Cardiac muscle cell (in vitro differentiated cells and primary cell): Measurements from ENCODE around the gene SNX30. TPM values are rescaled to one million over a fixed set of nuclear protein-coding genes. Genes with fewer than 3 reads are reported as not detected.

Experiments
- DNase-seq, 2 donors: peaks; one replicate each; pipeline versions ENCODE4 v3.0.0 to v3.0.0-alpha.2; 2010 to 2017; ENCODE audit warnings: low read depth in 1 of 2, low spot score in 1 of 2
- H3K27ac ChIP-seq: fragments of 200-600 bp; sonication (generic); 2 replicates; pipeline ENCODE4 v1.5.1; 2016
- H3K27me3 ChIP-seq: fragments of 200-600 bp; sonication (generic); 2 replicates; pipeline ENCODE4 v1.6.0; 2016; ENCODE audit warnings: control low read depth
- H3K36me3 ChIP-seq: fragments of 200-600 bp; sonication (generic); 2 replicates; pipeline ENCODE4 v1.5.1; 2016; ENCODE audit warnings: control low read depth
- H3K4me1 ChIP-seq: fragments of 200-600 bp; sonication (generic); 2 replicates; pipeline ENCODE4 v1.8.1; 2017; ENCODE audit warnings: low read depth, mild to moderate bottlenecking, mixed run types
- H3K4me3 ChIP-seq: fragments of 200-600 bp; sonication (generic); 2 replicates; pipeline ENCODE4 v1.5.1; 2016; ENCODE audit warnings: mild to moderate bottlenecking
- H3K9me3 ChIP-seq: fragments of 200-600 bp; sonication (generic); 2 replicates; pipeline ENCODE4 v1.5.1; 2017; ENCODE audit warnings: low read depth, mild to moderate bottlenecking, control low read depth
- polyA plus RNA-seq: library from polyadenylated mRNA; unstranded; fragments of >200 nt; fragmentation: Nextera tagmentation; extraction: Ambion mirVana; gene quantifications from 2 replicates; pipeline ENCODE4 v1.2.1, GENCODE V29; 2016
- total RNA-seq: library from RNA; depleted of rRNA; stranded (reverse); fragments of >200 nt; gene quantifications from 2 replicates; pipeline ENCODE4 v1.2.3, GENCODE V29; 2016
- TF ChIP-seq, protein P1 (sequence below): IDR thresholded peaks from 2 replicates; pipeline ENCODE4 v1.5.1; 2012; ENCODE audit warnings: low read depth, mild to moderate bottlenecking, low read length

The SNX30 gene
- total and polyA plus RNA-seq, 2 experiments from 2014 or later: 3.4 to 8.3 TPM

GRCh38 chr9:112886351-112886750 is 135.8 kb downstream of the SNX30 start:
- no peaks in the 10 kb centered on the region for H3K4me1 ChIP-seq
- H3K36me3 ChIP-seq: no peaks in the 10 kb centered on the region
- H3K27ac ChIP-seq: no peak overlapping the region
- no peaks in the 10 kb centered on the region for H3K9me3 ChIP-seq
- H3K27me3 ChIP-seq: peaks cover 19% of the 10 kb centered on the region
- no peak for DNase-seq
- TF ChIP-seq, protein P1, sequence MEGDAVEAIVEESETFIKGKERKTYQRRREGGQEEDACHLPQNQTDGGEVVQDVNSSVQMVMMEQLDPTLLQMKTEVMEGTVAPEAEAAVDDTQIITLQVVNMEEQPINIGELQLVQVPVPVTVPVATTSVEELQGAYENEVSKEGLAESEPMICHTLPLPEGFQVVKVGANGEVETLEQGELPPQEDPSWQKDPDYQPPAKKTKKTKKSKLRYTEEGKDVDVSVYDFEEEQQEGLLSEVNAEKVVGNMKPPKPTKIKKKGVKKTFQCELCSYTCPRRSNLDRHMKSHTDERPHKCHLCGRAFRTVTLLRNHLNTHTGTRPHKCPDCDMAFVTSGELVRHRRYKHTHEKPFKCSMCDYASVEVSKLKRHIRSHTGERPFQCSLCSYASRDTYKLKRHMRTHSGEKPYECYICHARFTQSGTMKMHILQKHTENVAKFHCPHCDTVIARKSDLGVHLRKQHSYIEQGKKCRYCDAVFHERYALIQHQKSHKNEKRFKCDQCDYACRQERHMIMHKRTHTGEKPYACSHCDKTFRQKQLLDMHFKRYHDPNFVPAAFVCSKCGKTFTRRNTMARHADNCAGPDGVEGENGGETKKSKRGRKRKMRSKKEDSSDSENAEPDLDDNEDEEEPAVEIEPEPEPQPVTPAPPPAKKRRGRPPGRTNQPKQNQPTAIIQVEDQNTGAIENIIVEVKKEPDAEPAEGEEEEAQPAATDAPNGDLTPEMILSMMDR: no peak
- no peak overlapping the region for H3K4me3 ChIP-seq

DNA sequence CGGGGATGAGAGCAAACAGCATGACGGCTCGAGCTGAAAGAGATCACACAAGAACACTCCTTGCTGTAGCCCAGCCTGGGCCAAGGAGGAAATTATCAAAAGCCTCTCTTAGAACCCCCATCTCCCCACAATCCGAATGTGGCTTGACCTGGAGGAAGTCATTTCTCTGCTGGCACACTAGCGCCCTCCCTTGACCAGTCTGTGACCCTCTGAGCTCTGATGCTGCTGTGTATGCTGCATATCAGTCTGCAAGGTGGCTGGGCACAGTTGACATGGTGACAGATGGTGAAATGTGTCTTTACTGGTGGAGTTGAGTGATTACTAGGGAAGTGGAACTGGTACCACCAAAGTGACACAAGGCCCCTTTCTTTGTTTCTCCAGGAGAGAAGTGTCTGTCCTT is 136.8 kb downstream of the SNX30 start:
- no peaks in the 10 kb centered on the region for H3K4me1 ChIP-seq
- no peaks in the 10 kb centered on the region for H3K9me3 ChIP-seq
- no peak overlapping the region for H3K4me3 ChIP-seq
- peaks cover 22% of the 10 kb centered on the region for H3K27me3 ChIP-seq
- no peaks in the 10 kb centered on the region for H3K36me3 ChIP-seq
- no peak overlapping the region for H3K27ac ChIP-seq
- no peak for DNase-seq
- TF ChIP-seq, protein P1: peak; percentile 28

- TF ChIP-seq, protein P1: no peak
- no peaks in the 10 kb centered on the region for H3K9me3 ChIP-seq
- peak in 1 of 2 donors; percentile 45 for DNase-seq
- no peak within 1 kb of the TSS for H3K27ac ChIP-seq
- no peaks in the 10 kb centered on the region for H3K36me3 ChIP-seq
- H3K27me3 ChIP-seq: peaks cover 28% of the 10 kb centered on the region
- peak within 1 kb of the TSS; percentile 25 for H3K4me3 ChIP-seq
- H3K4me1 ChIP-seq: no peaks in the 10 kb centered on the region
Measured at GRCh38 chr9:112890106-112891081, 139.8 kb downstream of the SNX30 start, which contains the start of gene SLC46A2. SLC46A2 (minus strand) TSS chr9:112890876; CDS start chr9:112890681, 195 bp downstream.

GRCh38 chr9:112891521-112891920 is 141.0 kb downstream of the SNX30 start:
- H3K4me3 ChIP-seq: no peak overlapping the region
- no peaks in the 10 kb centered on the region for H3K4me1 ChIP-seq
- no peaks in the 10 kb centered on the region for H3K9me3 ChIP-seq
- DNase-seq: no peak
- TF ChIP-seq, protein P1: no peak
- H3K36me3 ChIP-seq: no peaks in the 10 kb centered on the region
- H3K27me3 ChIP-seq: peaks cover 28% of the 10 kb centered on the region
- no peak overlapping the region for H3K27ac ChIP-seq

DNA sequence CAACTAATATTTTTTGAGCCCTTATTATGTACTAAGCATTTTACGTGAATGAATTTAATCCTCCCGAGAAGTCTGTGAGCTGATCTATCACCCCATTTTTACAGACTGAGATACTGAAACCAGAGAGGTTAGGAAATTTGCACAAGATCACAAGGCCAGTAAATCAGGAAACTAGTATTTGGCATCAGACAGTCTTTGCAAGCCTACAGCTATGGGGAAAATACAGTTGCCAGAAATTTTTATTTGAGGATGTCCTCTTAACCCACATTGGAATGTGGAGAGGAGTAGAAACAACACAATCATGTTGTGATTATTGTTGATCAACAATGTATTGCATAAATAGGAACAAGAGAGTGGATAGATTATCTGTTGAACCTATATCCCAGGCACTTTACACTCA is 142.4 kb downstream of the SNX30 start:
- H3K27ac ChIP-seq: no peak overlapping the region
- H3K36me3 ChIP-seq: no peaks in the 10 kb centered on the region
- no peaks in the 10 kb centered on the region for H3K4me1 ChIP-seq
- DNase-seq: no peak
- H3K4me3 ChIP-seq: no peak overlapping the region
- H3K9me3 ChIP-seq: no peaks in the 10 kb centered on the region
- TF ChIP-seq, protein P1: no peak
- H3K27me3 ChIP-seq: peaks cover 28% of the 10 kb centered on the region
